Activated T-cell treated with anti-CD3 and anti-CD28 coated beads, Interleukin-2, amount 50 U/mL, for 48 hours (primary cell): ENCODE results near the gene LRRFIP1.
A peak's percentile ranks its signal among the peaks of the same experiment; 100 is the strongest.

Experiments
- DNase-seq, 2 experiments: peaks; one replicate each; pipeline ENCODE4 v3.0.0-alpha.2; 2020

Gene LRRFIP1

GRCh38 chr2:237708491-237708890 lies 81.1 kb downstream of the LRRFIP1 start:
- no peak for DNase-seq

GRCh38 chr2:237708961-237709360 lies 81.6 kb downstream of the LRRFIP1 start:
- DNase-seq: no peak

GRCh38 chr2:237711458-237712150 lies 84.2 kb downstream of the LRRFIP1 start:
- peak in 1 of 2 experiments; percentile 14 for DNase-seq

GRCh38 chr2:237712477-237713377 lies 85.3 kb downstream of the LRRFIP1 start:
- DNase-seq: peak in 1 of 2 experiments; percentile 7

GRCh38 chr2:237714690-237715458 lies 87.5 kb downstream of the LRRFIP1 start:
- DNase-seq: peak in 1 of 2 experiments; percentile 13

- DNase-seq: peak in 1 of 2 experiments; percentile 6
Observed at GRCh38 chr2:237715459-237715947, 88.1 kb downstream of the LRRFIP1 start.

- DNase-seq: no peak
Observed at GRCh38 chr2:237716011-237716410, 88.6 kb downstream of the LRRFIP1 start.

GRCh38 chr2:237717366-237718276 lies 90.2 kb downstream of the LRRFIP1 start:
- DNase-seq: peak in 1 of 2 experiments; percentile 10

- peak in 1 of 2 experiments; percentile 10 for DNase-seq
Observed at GRCh38 chr2:237718277-237718634, 90.9 kb downstream of the LRRFIP1 start.

- no peak for DNase-seq
Observed at GRCh38 chr2:237720444-237720843, 93.1 kb downstream of the LRRFIP1 start.

- DNase-seq: peak; percentile 7 to 8
Observed at GRCh38 chr2:237720957-237721356, 93.6 kb downstream of the LRRFIP1 start.

GRCh38 chr2:237721458-237721857 lies 94.1 kb downstream of the LRRFIP1 start:
- no peak for DNase-seq

- DNase-seq: no peak
Observed at GRCh38 chr2:237722616-237723015, 95.2 kb downstream of the LRRFIP1 start.

GRCh38 chr2:237723023-237723422 lies 95.6 kb downstream of the LRRFIP1 start:
- DNase-seq: no peak

- peak in 1 of 2 experiments; percentile 21 for DNase-seq
Observed at GRCh38 chr2:237723602-237724001, 96.2 kb downstream of the LRRFIP1 start.

- DNase-seq: no peak
Observed at GRCh38 chr2:237724811-237725478, 97.6 kb downstream of the LRRFIP1 start.

- peak in 1 of 2 experiments; percentile 3 for DNase-seq
Observed at GRCh38 chr2:237725661-237726060, 98.3 kb downstream of the LRRFIP1 start.

- DNase-seq: peak in 1 of 2 experiments; percentile 9
Observed at GRCh38 chr2:237726401-237726830, 99.0 kb downstream of the LRRFIP1 start.

GRCh38 chr2:237727363-237727762 lies 100.0 kb downstream of the LRRFIP1 start:
- DNase-seq: peak in 1 of 2 experiments; percentile 46

GRCh38 chr2:237729681-237730475 lies 102.5 kb downstream of the LRRFIP1 start:
- peak in 1 of 2 experiments; percentile 9 for DNase-seq
